HCT116 (cell line): ENCODE results near the gene GARS1. TPM values are rescaled to one million over a fixed set of nuclear protein-coding genes. Genes with fewer than 3 reads are reported as not detected.

ENCODE experiments used
- ATAC-seq: fragments of 200-7000 bp; cut with Tn5 transposase; 2 replicates; pipeline ENCODE4 v1.9.1; 2020; ENCODE audit warnings: mild to moderate bottlenecking, moderate library complexity
- BruUV-seq: library from RNA; stranded (reverse); fragments of 400-500 nt; replicated peaks from 2 replicates; lab custom pipeline; 2021; lab: Mats Ljungman, UMichigan
- CTCF ChIA-PET: fragments of 300-600 bp; sonication (Branson Sonifier 250); formaldehyde crosslinking; loops from one replicate; lab custom pipeline; 2021; ENCODE audit warnings: antibody characterized with exemption; lab: Charles Lee
- POLR2A ChIA-PET: fragments of 300-600, 350-600 bp; sonication (Branson Sonifier 250); formaldehyde crosslinking; loops from one replicate; lab custom pipeline; 2021; ENCODE audit warnings: antibody characterized with exemption; lab: Charles Lee
- RAD21 ChIA-PET, 2 experiments: fragments of 300-600 bp; sonication (Branson Sonifier 250); formaldehyde crosslinking; loops; one replicate each; lab custom pipeline; 2023; ENCODE audit warnings: low total read pairs in 2 of 2; ENCODE audit not compliant: uncharacterized antibody in 2 of 2, unreplicated experiment in 2 of 2, low non-redundant PET in 1 of 2; lab: Charles Lee
- DNase-seq: peaks from one replicate; pipeline ENCODE4 v3.0.0-alpha.2; 2010; ENCODE audit warnings: low read depth, low spot score
- H2AFZ ChIP-seq: fragments of 200-600 bp; shearing (Covaris generic), sonication (generic); 2 replicates; pipeline ENCODE4 v1.6.1; 2017; ENCODE audit warnings: low read depth, mixed run types, mixed read lengths, antibody characterized with exemption, low read length; ENCODE audit not compliant: poor library complexity, severe bottlenecking
- H3K27ac ChIP-seq: 2 replicates; pipeline ENCODE4 v1.5.1; 2012; ENCODE audit warnings: low read depth, low read length
- H3K27me3 ChIP-seq: fragments of 200-600 bp; sonication (generic); 2 replicates; pipeline ENCODE4 v1.6.1; 2016; ENCODE audit warnings: mixed run types, low read length, mixed read lengths; ENCODE audit not compliant: insufficient read depth
- H3K36me3 ChIP-seq, 2 experiments: fragments of 200-500 bp in 1 of 2; fragments of 200-600 bp in 1 of 2; sonication (Bioruptor generic) in 1 of 2; sonication (generic) in 1 of 2; 2 replicates each; pipeline versions ENCODE4 v1.5.1 to v1.6.1; 2014 to 2016; ENCODE audit warnings: low read length in 2 of 2, inconsistent platforms in 1 of 2, mixed read lengths in 1 of 2, mixed run types in 1 of 2; ENCODE audit not compliant: insufficient read depth in 2 of 2, control insufficient read depth in 1 of 2
- H3K4me1 ChIP-seq, 2 experiments: fragments of 200-600 bp in 1 of 2; sonication (generic) in 1 of 2; 2 replicates each; pipeline versions ENCODE4 v1.5.1 to v1.6.1; 2012 to 2017; ENCODE audit warnings: low read length in 2 of 2, inconsistent platforms in 1 of 2, mild to moderate bottlenecking in 1 of 2, mixed read lengths in 1 of 2, mixed run types in 1 of 2, moderate library complexity in 1 of 2; ENCODE audit not compliant: insufficient read depth in 2 of 2, control insufficient read depth in 1 of 2
- H3K4me2 ChIP-seq: fragments of 200-600 bp; sonication (generic); 2 replicates; pipeline ENCODE4 v1.6.1; 2017; ENCODE audit warnings: mixed run types, low read length, mixed read lengths
- H3K4me3 ChIP-seq, 2 experiments: fragments of 200-600 bp in 1 of 2; sonication (generic) in 1 of 2; replicated peaks in 1 of 2; 2 replicates each; pipeline ENCODE4 v1.5.1; 2011 to 2016; ENCODE audit warnings: low read length in 2 of 2, control low read depth in 1 of 2, low read depth in 1 of 2, mild to moderate bottlenecking in 1 of 2, mixed read lengths in 1 of 2, mixed run types in 1 of 2
- H3K79me2 ChIP-seq: fragments of 200-600 bp; sonication (generic); 2 replicates; pipeline ENCODE4 v1.6.1; 2017; ENCODE audit warnings: mild to moderate bottlenecking, mixed run types, low read length, moderate library complexity, mixed read lengths; ENCODE audit not compliant: insufficient read depth
- H3K9ac ChIP-seq: fragments of 200-600 bp; sonication (generic); 2 replicates; pipeline ENCODE4 v1.6.1; 2016; ENCODE audit warnings: low read length, mixed read lengths
- H3K9me2 ChIP-seq: fragments of 200-600 bp; sonication (generic), shearing (Covaris generic); 2 replicates; pipeline ENCODE4 v1.6.1; 2017; ENCODE audit warnings: mixed run types, mild to moderate bottlenecking, moderate library complexity; ENCODE audit not compliant: insufficient read depth
- H3K9me3 ChIP-seq, 2 experiments: fragments of 200-500 bp in 1 of 2; fragments of 200-600 bp in 1 of 2; sonication (Bioruptor generic) in 1 of 2; sonication (generic) in 1 of 2; 2 replicates each; pipeline ENCODE4 v1.6.1; 2014 to 2017; ENCODE audit warnings: low read length in 2 of 2, mixed read lengths in 2 of 2, inconsistent platforms in 1 of 2, low read depth in 1 of 2, mild to moderate bottlenecking in 1 of 2, mixed run types in 1 of 2, moderate library complexity in 1 of 2; ENCODE audit not compliant: control insufficient read depth in 1 of 2, insufficient read depth in 1 of 2
- H4K20me1 ChIP-seq: fragments of 200-600 bp; sonication (generic), shearing (Covaris generic); 2 replicates; pipeline ENCODE4 v1.6.1; 2017; ENCODE audit warnings: mixed run types, mild to moderate bottlenecking, moderate library complexity; ENCODE audit not compliant: insufficient read depth
- ATF3 ChIP-seq: IDR thresholded peaks from 2 replicates; pipeline ENCODE4 v1.6.1; 2012
- CTCF ChIP-seq, 3 experiments: fragments of 200-600 bp in 1 of 3; sonication (generic) in 1 of 3; IDR thresholded peaks in 2 of 3; conservative IDR thresholded peaks in 1 of 3; 2 replicates each; pipeline ENCODE4 v1.5.1; 2012 to 2017; ENCODE audit warnings: low read depth in 2 of 3, low read length in 2 of 3, antibody characterized with exemption in 1 of 3, borderline replicate concordance in 1 of 3, control low read depth in 1 of 3, mild to moderate bottlenecking in 1 of 3, mixed read lengths in 1 of 3, mixed run types in 1 of 3, moderate library complexity in 1 of 3; ENCODE audit not compliant: insufficient read depth in 1 of 3
- EZH2 ChIP-seq: fragments of 200-600 bp; sonication (generic); IDR thresholded peaks from 2 replicates; pipeline ENCODE4 v1.6.1; 2017; ENCODE audit warnings: antibody characterized with exemption, mixed run types
- EZH2phosphoT487 ChIP-seq: fragments of 200-600 bp; IDR thresholded peaks from 2 replicates; pipeline ENCODE4 v1.6.1; 2018; ENCODE audit warnings: antibody characterized with exemption, borderline replicate concordance
- FOSL1 ChIP-seq: IDR thresholded peaks from 2 replicates; pipeline ENCODE4 v1.6.1; 2012; ENCODE audit warnings: low read depth
- JUND ChIP-seq: IDR thresholded peaks from 2 replicates; pipeline ENCODE4 v1.6.1; 2012
- MAX ChIP-seq: IDR thresholded peaks from 2 replicates; pipeline ENCODE4 v1.6.1; 2012
- POLR2A ChIP-seq: IDR thresholded peaks from 2 replicates; pipeline ENCODE4 v1.7.0; 2011; ENCODE audit warnings: borderline replicate concordance; ENCODE audit not compliant: insufficient read depth, insufficient read length; ENCODE audit errors: extremely low read depth
- POLR2AphosphoS5 ChIP-seq: IDR thresholded peaks from 2 replicates; pipeline ENCODE4 v1.6.1; 2011; ENCODE audit warnings: mild to moderate bottlenecking, low read depth, low read length, moderate library complexity
- RAD21 ChIP-seq: IDR thresholded peaks from 2 replicates; pipeline ENCODE4 v1.6.1; 2012; ENCODE audit warnings: low read depth, mild to moderate bottlenecking
- SIN3A ChIP-seq: IDR thresholded peaks from 2 replicates; pipeline ENCODE4 v1.6.1; 2012; ENCODE audit warnings: low read depth
- SP1 ChIP-seq: IDR thresholded peaks from 2 replicates; pipeline ENCODE4 v1.6.1; 2012; ENCODE audit warnings: low read depth
- SRF ChIP-seq: IDR thresholded peaks from 2 replicates; pipeline ENCODE4 v1.6.1; 2012; ENCODE audit warnings: low read depth
- TCF7L2 ChIP-seq: IDR thresholded peaks from 2 replicates; pipeline ENCODE4 v1.7.0; 2011; ENCODE audit warnings: borderline replicate concordance, inconsistent platforms; ENCODE audit not compliant: insufficient read depth, insufficient read length; ENCODE audit errors: extremely low read depth
- YY1 ChIP-seq: IDR thresholded peaks from 2 replicates; pipeline ENCODE4 v1.6.1; 2011; ENCODE audit warnings: low read length, low read depth, moderate library complexity, mild to moderate bottlenecking; ENCODE audit not compliant: insufficient replicate concordance; ENCODE audit errors: extremely low read depth
- ZFX ChIP-seq: fragments of 450-650 bp; IDR thresholded peaks from 2 replicates; pipeline ENCODE4 v1.6.1; 2017
- ZNF274 ChIP-seq: fragments of 200-500 bp; sonication (Bioruptor generic); IDR thresholded peaks from 2 replicates; pipeline ENCODE4 v1.6.1; 2014; ENCODE audit warnings: mild to moderate bottlenecking, low read depth, low read length, inconsistent platforms
- intact Hi-C: fragments of 100-400 bp; cut with micrococcal nuclease; formaldehyde crosslinking; loops from 2 replicates; pipeline ENCODE4 v1.10.0; 2022
- total RNA-seq: library from RNA; stranded (reverse); gene quantifications from one replicate; pipeline ENCODE4 v1.2.1, GENCODE V29; 2021; ENCODE audit not compliant: unreplicated experiment
- TF ChIP-seq, protein P1 (sequence below): IDR thresholded peaks from 2 replicates; pipeline ENCODE4 v1.6.1; 2011; ENCODE audit warnings: mild to moderate bottlenecking, low read length, moderate library complexity; ENCODE audit not compliant: insufficient replicate concordance; ENCODE audit errors: extremely low read depth
- TF ChIP-seq, protein P2 (sequence below): IDR thresholded peaks from 2 replicates; pipeline ENCODE4 v1.6.1; 2012; ENCODE audit warnings: low read depth

Gene GARS1
- total RNA-seq, 1 experiment from 2014 or later: 329 TPM

- no TSS peak for BruUV-seq
- Histone ChIP-seq H3K4me3 (no peak overlapping the region), H3K9ac (no peak overlapping the region), H4K20me1 (no peaks in the 10 kb centered on the region), H3K79me2 (no peaks in the 10 kb centered on the region), H3K27ac (no peak overlapping the region), H3K4me2 (no peak overlapping the region), H3K9me3 (no peaks in the 10 kb centered on the region), H2AFZ (no peak overlapping the region), H3K27me3 (no peaks in the 10 kb centered on the region), H3K4me1 (peaks cover 3 to 8% of the 10 kb centered on the region in 2 experiments), H3K9me2 (no peaks in the 10 kb centered on the region), H3K36me3 (peaks cover 0 to 6% of the 10 kb centered on the region in 2 experiments; a peak in 1 of 4 replicates)
- DNase-seq: no peak
- intact Hi-C loops: no loop called here
- TF ChIP-seq EZH2 (no peak), SIN3A (no peak), SRF (no peak), MAX (no peak), ATF3 (no peak), CTCF (IDR thresholded peaks at IDR 0.05 in 2 of 3, conservative IDR thresholded peaks at IDR 0.05 in 1 of 3; ENCODE audit: borderline replicate concordance in 1 of 3, insufficient read depth in 1 of 3, low read depth in 2 of 3, low read length in 2 of 3) (no peak), RAD21 (no peak), FOSL1 (no peak), TCF7L2 (no peak), ZFX (no peak), ZNF274 (no peak), JUND (no peak), POLR2AphosphoS5 (no peak), POLR2A (no peak), SP1 (no peak), EZH2phosphoT487 (no peak), YY1 (no peak)
- TF ChIP-seq, protein P1, sequence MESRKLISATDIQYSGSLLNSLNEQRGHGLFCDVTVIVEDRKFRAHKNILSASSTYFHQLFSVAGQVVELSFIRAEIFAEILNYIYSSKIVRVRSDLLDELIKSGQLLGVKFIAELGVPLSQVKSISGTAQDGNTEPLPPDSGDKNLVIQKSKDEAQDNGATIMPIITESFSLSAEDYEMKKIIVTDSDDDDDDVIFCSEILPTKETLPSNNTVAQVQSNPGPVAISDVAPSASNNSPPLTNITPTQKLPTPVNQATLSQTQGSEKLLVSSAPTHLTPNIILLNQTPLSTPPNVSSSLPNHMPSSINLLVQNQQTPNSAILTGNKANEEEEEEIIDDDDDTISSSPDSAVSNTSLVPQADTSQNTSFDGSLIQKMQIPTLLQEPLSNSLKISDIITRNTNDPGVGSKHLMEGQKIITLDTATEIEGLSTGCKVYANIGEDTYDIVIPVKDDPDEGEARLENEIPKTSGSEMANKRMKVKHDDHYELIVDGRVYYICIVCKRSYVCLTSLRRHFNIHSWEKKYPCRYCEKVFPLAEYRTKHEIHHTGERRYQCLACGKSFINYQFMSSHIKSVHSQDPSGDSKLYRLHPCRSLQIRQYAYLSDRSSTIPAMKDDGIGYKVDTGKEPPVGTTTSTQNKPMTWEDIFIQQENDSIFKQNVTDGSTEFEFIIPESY: no peak
- TF ChIP-seq, protein P2, sequence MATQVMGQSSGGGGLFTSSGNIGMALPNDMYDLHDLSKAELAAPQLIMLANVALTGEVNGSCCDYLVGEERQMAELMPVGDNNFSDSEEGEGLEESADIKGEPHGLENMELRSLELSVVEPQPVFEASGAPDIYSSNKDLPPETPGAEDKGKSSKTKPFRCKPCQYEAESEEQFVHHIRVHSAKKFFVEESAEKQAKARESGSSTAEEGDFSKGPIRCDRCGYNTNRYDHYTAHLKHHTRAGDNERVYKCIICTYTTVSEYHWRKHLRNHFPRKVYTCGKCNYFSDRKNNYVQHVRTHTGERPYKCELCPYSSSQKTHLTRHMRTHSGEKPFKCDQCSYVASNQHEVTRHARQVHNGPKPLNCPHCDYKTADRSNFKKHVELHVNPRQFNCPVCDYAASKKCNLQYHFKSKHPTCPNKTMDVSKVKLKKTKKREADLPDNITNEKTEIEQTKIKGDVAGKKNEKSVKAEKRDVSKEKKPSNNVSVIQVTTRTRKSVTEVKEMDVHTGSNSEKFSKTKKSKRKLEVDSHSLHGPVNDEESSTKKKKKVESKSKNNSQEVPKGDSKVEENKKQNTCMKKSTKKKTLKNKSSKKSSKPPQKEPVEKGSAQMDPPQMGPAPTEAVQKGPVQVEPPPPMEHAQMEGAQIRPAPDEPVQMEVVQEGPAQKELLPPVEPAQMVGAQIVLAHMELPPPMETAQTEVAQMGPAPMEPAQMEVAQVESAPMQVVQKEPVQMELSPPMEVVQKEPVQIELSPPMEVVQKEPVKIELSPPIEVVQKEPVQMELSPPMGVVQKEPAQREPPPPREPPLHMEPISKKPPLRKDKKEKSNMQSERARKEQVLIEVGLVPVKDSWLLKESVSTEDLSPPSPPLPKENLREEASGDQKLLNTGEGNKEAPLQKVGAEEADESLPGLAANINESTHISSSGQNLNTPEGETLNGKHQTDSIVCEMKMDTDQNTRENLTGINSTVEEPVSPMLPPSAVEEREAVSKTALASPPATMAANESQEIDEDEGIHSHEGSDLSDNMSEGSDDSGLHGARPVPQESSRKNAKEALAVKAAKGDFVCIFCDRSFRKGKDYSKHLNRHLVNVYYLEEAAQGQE: no peak
- CTCF ChIA-PET: no interaction called here
- ATAC-seq: no peak
- POLR2A ChIA-PET: no interaction called here
- RAD21 ChIA-PET: no interaction called here
Observed at GRCh38 chr7:30556840-30557239, 37.8 kb upstream of the GARS1 start.
